ENCODE measurements around the gene CD274. TPM values are rescaled to one million over a fixed set of nuclear protein-coding genes. Genes with fewer than 3 reads are reported as not detected.
"Not testable (repeated sequence)": the region's sequence is repeated elsewhere in the genome, so short reads cannot be mapped to it uniquely, and the experiment has no call there.

Gene CD274
- total and polyA plus RNA-seq, 2 donors = 1.2 to 2.4 TPM

- 69% methylated on average over 3 of the region's 3 CpGs for WGBS
- DNase-seq (ENCODE audit: extremely low spot score) = no peak
Observed at GRCh38 chr9:5430912-5431311, 19.4 kb upstream of the CD274 start.

GRCh38 chr9:5432890-5433289 is 17.5 kb upstream of the CD274 start:
- H3K27ac ChIP-seq (ENCODE audit: low read depth); DNase-seq (ENCODE audit: extremely low spot score); H3K4me3 ChIP-seq (ENCODE audit: low read depth, low read length); H3K36me3 ChIP-seq (ENCODE audit: insufficient read depth); H3K4me1 ChIP-seq (ENCODE audit: insufficient read depth): not testable (repeated sequence)
- 97% methylated on average over 24 of the region's 24 CpGs for WGBS

More at GRCh38 chr9:5430912-5431311, 19.4 kb upstream of the CD274 start:
- H3K27ac ChIP-seq (ENCODE audit: low read depth) = no peak overlapping the region
- no peaks in the 10 kb centered on the region for H3K4me1 ChIP-seq (ENCODE audit: insufficient read depth)
- H3K36me3 ChIP-seq (ENCODE audit: insufficient read depth) = no peaks in the 10 kb centered on the region
- H3K4me3 ChIP-seq (ENCODE audit: low read depth, low read length) = no peak overlapping the region

GRCh38 chr9:5433328-5433727 is 17.0 kb upstream of the CD274 start:
- not testable (repeated sequence) for H3K36me3 ChIP-seq (ENCODE audit: insufficient read depth); H3K27ac ChIP-seq (ENCODE audit: low read depth); DNase-seq (ENCODE audit: extremely low spot score); H3K4me1 ChIP-seq (ENCODE audit: insufficient read depth); H3K4me3 ChIP-seq (ENCODE audit: low read depth, low read length)
- 96% methylated on average over 26 of the region's 26 CpGs for WGBS

DNA sequence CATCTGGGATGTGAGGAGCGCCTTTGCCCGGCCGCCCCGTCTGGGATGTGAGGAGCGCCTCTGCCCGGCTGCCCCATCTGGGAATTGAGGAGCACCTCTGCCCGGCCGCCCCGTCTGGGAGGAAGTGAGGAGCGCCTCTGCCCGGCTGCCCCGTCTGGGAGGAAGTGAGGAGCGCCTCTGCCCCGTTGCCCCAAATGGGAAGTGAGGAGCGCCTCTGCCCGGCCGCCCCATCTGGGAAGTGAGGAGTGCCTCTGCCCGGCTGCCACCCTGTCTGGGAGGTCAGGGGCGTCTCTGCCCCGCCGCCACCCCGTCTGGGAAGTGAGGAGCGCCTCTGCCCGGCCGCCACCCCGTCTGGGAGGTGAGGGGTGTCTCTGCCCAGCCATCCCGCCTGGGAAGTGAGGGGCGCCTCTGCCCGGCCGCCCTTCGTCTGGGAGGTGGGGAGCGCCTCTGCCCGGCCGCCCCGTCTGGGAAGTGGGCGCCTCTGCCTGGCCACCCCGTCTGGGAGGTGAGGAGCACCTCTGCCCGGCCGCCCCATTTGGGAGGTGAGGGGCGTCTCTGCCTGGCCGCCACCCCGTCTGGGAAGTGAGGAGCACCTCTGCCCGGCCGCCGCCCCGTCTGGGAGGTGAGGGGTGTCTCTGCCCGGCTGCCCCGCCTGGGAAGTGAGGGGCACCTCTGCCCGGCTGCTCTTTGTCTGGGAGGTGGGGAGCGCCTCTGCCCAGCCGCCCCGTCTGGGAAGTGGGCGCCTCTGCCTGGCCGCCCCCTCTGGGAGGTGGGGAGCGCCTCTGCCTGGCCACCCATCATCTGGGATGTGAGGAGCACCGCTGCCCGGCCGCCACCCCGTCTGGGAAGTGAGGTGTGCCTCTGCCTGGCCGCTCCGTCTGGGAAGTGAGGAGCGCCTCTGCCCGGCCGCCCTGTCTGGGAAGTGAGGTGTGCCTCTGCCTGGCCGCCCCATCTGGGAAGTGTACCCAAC is 16.2 kb upstream of the CD274 start:
- DNase-seq (ENCODE audit: extremely low spot score); H3K4me1 ChIP-seq (ENCODE audit: insufficient read depth); H3K27ac ChIP-seq (ENCODE audit: low read depth); H3K4me3 ChIP-seq (ENCODE audit: low read depth, low read length); H3K36me3 ChIP-seq (ENCODE audit: insufficient read depth): not testable (repeated sequence)
- WGBS = 98% methylated on average over 65 of the region's 65 CpGs

DNA sequence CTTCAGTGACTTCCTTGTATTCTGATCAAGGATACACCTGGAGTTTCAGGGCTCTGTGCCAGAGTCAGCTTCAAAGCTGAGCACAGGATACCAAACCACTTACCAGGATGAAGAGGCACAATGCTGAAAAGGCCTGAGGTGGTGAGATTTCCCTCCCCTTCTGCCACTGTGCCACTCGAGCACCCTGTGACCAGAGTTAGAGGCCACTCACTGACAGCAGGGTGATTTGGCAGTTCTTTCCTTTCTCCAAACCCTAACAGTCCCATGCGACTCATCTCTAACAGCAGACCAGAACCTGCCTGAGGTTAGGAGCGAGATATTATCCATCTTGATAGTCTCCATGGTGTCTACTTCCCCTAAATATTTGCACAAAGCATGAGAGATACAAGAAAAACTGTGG is 14.4 kb upstream of the CD274 start:
- 73% methylated on average over 3 of the region's 3 CpGs for WGBS
- DNase-seq (ENCODE audit: extremely low spot score) = no peak
- H3K36me3 ChIP-seq (ENCODE audit: insufficient read depth) = no peaks in the 10 kb centered on the region
- H3K4me1 ChIP-seq (ENCODE audit: insufficient read depth) = no peaks in the 10 kb centered on the region
- H3K27ac ChIP-seq (ENCODE audit: low read depth) = no peak overlapping the region
- no peak overlapping the region for H3K4me3 ChIP-seq (ENCODE audit: low read depth, low read length)

GRCh38 chr9:5436441-5436840 is 13.9 kb upstream of the CD274 start:
- Histone ChIP-seq H3K27ac (ENCODE audit: low read depth) (no peak overlapping the region), H3K4me1 (ENCODE audit: insufficient read depth) (no peaks in the 10 kb centered on the region), H3K36me3 (ENCODE audit: insufficient read depth) (no peaks in the 10 kb centered on the region), H3K4me3 (ENCODE audit: low read depth, low read length) (no peak overlapping the region)
- DNase-seq (ENCODE audit: extremely low spot score) = no peak
- 86% methylated on average over 2 of the region's 2 CpGs for WGBS

GRCh38 chr9:5437254-5438216 is 12.8 kb upstream of the CD274 start, which contains the start of gene PLGRKT:
Gene PLGRKT (minus strand): TSS chr9:5437925. CDS start chr9:5431977, 5,948 bp downstream.
- under 1% methylated on average over 55 of the region's 55 CpGs for WGBS
- no peaks in the 10 kb centered on the region for H3K4me1 ChIP-seq (ENCODE audit: insufficient read depth)
- no peaks in the 10 kb centered on the region for H3K36me3 ChIP-seq (ENCODE audit: insufficient read depth)
- DNase-seq (ENCODE audit: extremely low spot score) = peak; percentile 85
- peak within 1 kb of the TSS; percentile 96 for H3K27ac ChIP-seq (ENCODE audit: low read depth)
- peak within 1 kb of the TSS; percentile 71 for H3K4me3 ChIP-seq (ENCODE audit: low read depth, low read length)

DNA sequence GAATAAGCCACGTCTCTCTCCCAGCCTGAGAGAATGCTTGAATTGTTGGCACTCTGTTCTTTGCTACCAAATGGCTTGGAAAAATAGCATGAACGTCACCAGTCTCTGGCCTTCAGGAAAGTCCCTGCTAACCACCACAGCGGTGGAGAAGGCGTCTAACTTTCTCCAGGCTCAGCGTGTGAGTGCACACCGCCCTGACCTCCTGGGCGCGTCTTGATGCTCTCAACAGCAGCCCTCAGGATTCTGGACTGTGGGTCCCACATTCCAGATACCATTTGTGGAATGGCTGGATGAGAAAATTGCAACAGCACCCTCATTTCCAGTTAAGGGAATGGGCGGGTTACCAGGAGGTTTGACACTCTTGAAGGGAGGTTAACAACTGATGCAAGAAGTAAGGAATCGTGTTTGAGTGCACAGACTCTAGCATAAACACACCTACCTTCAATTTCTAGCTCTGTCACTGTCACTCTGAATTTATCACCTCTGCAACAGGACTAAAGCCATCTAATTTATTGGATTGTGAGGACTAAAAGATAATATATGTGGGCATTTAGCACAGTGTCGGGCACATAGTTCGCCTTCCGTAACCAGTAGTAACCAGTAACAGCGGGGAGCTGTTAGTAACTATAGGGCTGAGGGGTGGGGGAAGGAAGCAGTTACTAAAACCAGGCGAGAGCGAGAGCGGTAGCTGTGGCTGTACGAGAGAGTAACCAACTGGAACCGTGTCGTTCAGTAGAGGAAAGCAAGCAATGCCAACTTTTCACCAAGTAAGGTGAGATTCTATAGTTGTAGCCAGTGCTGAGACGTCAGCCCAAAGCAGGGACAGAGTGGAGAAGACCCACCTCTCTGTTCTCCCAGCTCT is 11.8 kb upstream of the CD274 start:
- WGBS = 67% methylated on average over 21 of the region's 21 CpGs
- peak overlapping the region; percentile 33 for H3K27ac ChIP-seq (ENCODE audit: low read depth)
- no peaks in the 10 kb centered on the region for H3K36me3 ChIP-seq (ENCODE audit: insufficient read depth)
- H3K4me1 ChIP-seq (ENCODE audit: insufficient read depth) = no peaks in the 10 kb centered on the region
- no peak for DNase-seq (ENCODE audit: extremely low spot score)
- H3K4me3 ChIP-seq (ENCODE audit: low read depth, low read length) = peak overlapping the region; percentile 71

DNA sequence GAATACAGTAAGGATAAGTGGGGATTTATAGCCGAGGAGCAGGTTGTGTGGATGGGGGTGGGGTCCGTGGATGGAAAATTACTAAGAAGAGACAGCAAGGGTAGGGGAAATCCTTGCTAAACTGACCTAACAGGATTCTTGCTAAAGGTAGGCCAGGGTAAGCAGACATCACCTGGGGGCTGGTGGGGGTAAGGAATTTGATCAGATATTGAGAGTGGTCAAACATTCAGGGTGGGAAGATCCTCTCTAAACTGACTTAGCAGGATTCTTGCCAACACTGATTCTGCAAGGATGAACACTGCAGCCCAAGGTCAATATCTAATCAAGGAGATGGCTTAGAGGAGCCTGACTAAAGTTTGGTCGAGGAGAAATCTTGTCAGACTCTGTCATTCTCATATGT is 9.9 kb upstream of the CD274 start:
- 74% methylated on average over 3 of the region's 3 CpGs for WGBS
- no peaks in the 10 kb centered on the region for H3K4me1 ChIP-seq (ENCODE audit: insufficient read depth)
- DNase-seq (ENCODE audit: extremely low spot score) = no peak

DNA sequence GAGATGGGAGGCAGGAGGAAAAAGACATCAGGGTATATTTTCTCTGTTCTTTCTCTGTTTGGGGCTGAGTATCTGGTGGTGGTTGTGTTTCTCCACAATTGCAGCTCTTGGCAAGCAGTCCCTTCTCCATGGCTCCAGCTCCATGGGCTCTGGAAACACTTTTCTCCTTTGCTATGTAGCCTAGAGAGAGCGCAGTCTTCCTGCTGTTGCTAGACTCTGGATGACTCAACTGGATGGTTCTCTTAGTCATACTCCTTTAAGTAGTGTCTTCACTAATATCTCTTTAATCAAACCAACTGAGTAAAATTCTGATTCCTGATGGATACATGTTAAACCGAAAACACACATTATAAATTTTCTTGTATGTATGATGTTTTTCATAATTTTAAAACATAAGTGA is 9.3 kb upstream of the CD274 start:
- Histone ChIP-seq H3K36me3 (ENCODE audit: insufficient read depth) (no peaks in the 10 kb centered on the region), H3K4me1 (ENCODE audit: insufficient read depth) (no peaks in the 10 kb centered on the region), H3K4me3 (ENCODE audit: low read depth, low read length) (no peak overlapping the region), H3K27ac (ENCODE audit: low read depth) (no peak overlapping the region)
- no peak for DNase-seq (ENCODE audit: extremely low spot score)
- WGBS = 94% methylated on average over 2 of the region's 2 CpGs

More for the DNA sequence above, 9.9 kb upstream of the CD274 start:
- H3K4me3 ChIP-seq (ENCODE audit: low read depth, low read length) = no peak overlapping the region
- no peak overlapping the region for H3K27ac ChIP-seq (ENCODE audit: low read depth)
- H3K36me3 ChIP-seq (ENCODE audit: insufficient read depth) = no peaks in the 10 kb centered on the region

GRCh38 chr9:5442400-5443011 is 7.8 kb upstream of the CD274 start:
- H3K36me3 ChIP-seq (ENCODE audit: insufficient read depth) = no peaks in the 10 kb centered on the region
- no peaks in the 10 kb centered on the region for H3K4me1 ChIP-seq (ENCODE audit: insufficient read depth)
- no peak overlapping the region for H3K27ac ChIP-seq (ENCODE audit: low read depth)
- H3K4me3 ChIP-seq (ENCODE audit: low read depth, low read length) = no peak overlapping the region
- no peak for DNase-seq (ENCODE audit: extremely low spot score)
- WGBS = 48% methylated on average over 2 of the region's 2 CpGs

GRCh38 chr9:5443850-5444249 is 6.5 kb upstream of the CD274 start:
- Histone ChIP-seq H3K27ac (ENCODE audit: low read depth) (no peak overlapping the region), H3K4me3 (ENCODE audit: low read depth, low read length) (no peak overlapping the region), H3K4me1 (ENCODE audit: insufficient read depth) (no peaks in the 10 kb centered on the region), H3K36me3 (ENCODE audit: insufficient read depth) (no peaks in the 10 kb centered on the region)
- no peak for DNase-seq (ENCODE audit: extremely low spot score)
- WGBS = 76% methylated on average over 2 of the region's 2 CpGs
